NCI-H526 (cell line): ENCODE measurements around the gene ACAD9.
"Not testable (repeated sequence)": the region's sequence is repeated elsewhere in the genome, so short reads cannot be mapped to it uniquely, and the experiment has no call there.

Source experiments
- DNase-seq, 2 experiments: peaks; one replicate each; lab custom pipeline; 2025; lab: John Stamatoyannopoulos, UW

The ACAD9 gene

GRCh38 chr3:128895843-128896697, 16.6 kb downstream of the ACAD9 start:
- DNase-seq = no peak

GRCh38 chr3:128902426-128902825, 23.0 kb downstream of the ACAD9 start:
- no peak for DNase-seq

GRCh38 chr3:128903501-128903900, 24.1 kb downstream of the ACAD9 start:
- DNase-seq = no peak

- no peak for DNase-seq
These were observed 26.8 kb downstream of the ACAD9 start for GRCh38 chr3:128906031-128906803.

- DNase-seq = no peak
These were observed 27.5 kb downstream of the ACAD9 start for GRCh38 chr3:128906804-128907525.

- no peak for DNase-seq
These were observed 28.5 kb downstream of the ACAD9 start for GRCh38 chr3:128907706-128908445.

- DNase-seq = no peak
These were observed 29.5 kb downstream of the ACAD9 start for GRCh38 chr3:128908951-128909350.

- DNase-seq = no peak
These were observed 30.6 kb downstream of the ACAD9 start for GRCh38 chr3:128910006-128910405.

GRCh38 chr3:128911911-128912310, 32.5 kb downstream of the ACAD9 start:
- no peak for DNase-seq

- no peak for DNase-seq
These were observed 35.7 kb downstream of the ACAD9 start for GRCh38 chr3:128914966-128915645.

GRCh38 chr3:128917291-128917690, 37.9 kb downstream of the ACAD9 start:
- DNase-seq = no peak

GRCh38 chr3:128919988-128920387, 40.6 kb downstream of the ACAD9 start:
- no peak for DNase-seq

- no peak for DNase-seq
These were observed 43.5 kb downstream of the ACAD9 start for GRCh38 chr3:128922804-128923459.

GRCh38 chr3:128923576-128923975, 44.2 kb downstream of the ACAD9 start:
- DNase-seq = no peak

GRCh38 chr3:128923986-128924385, 44.6 kb downstream of the ACAD9 start:
- not testable (repeated sequence) for DNase-seq

GRCh38 chr3:128929364-128929763, 49.9 kb downstream of the ACAD9 start:
- DNase-seq = no peak

- DNase-seq = no peak
These were observed 51.6 kb downstream of the ACAD9 start for GRCh38 chr3:128931046-128931445.

- no peak for DNase-seq
These were observed 53.2 kb downstream of the ACAD9 start for GRCh38 chr3:128932516-128933212.

GRCh38 chr3:128933213-128933921, 53.9 kb downstream of the ACAD9 start:
- DNase-seq = no peak

- DNase-seq = no peak
These were observed 54.5 kb downstream of the ACAD9 start for GRCh38 chr3:128933922-128934253.
